SK-N-SH (cell line): Measurements from ENCODE around the gene RCCD1. TPM values are rescaled to one million over a fixed set of nuclear protein-coding genes. Genes with fewer than 3 reads are reported as not detected.

Source experiments
- CTCF ChIA-PET: fragments of 300-600, 350-600 bp; formaldehyde crosslinking; extraction: SDS; loops from one replicate; lab custom pipeline; 2021; lab: Yijun Ruan, JAX
- POLR2A ChIA-PET: fragments of 350-600 bp; sonication (Branson Sonifier 250); formaldehyde crosslinking; extraction: SDS; loops from one replicate; lab custom pipeline; 2020; ENCODE audit warnings: antibody characterized with exemption, inconsistent platforms; lab: Yijun Ruan, JAX
- DNase-seq: peaks from one replicate; pipeline ENCODE4 v3.0.0; 2012
- H2AFZ ChIP-seq: fragments of 200-600 bp; sonication (generic); 2 replicates; pipeline ENCODE4 v1.8.1; 2016; ENCODE audit warnings: antibody characterized with exemption, mild to moderate bottlenecking, low read depth
- H3F3A ChIP-seq: fragments of 200-600 bp; sonication (generic); replicated peaks from 2 replicates; pipeline ENCODE3; 2016; ENCODE audit warnings: antibody characterized with exemption, mild to moderate bottlenecking; ENCODE audit not compliant: insufficient read depth
- H3K27ac ChIP-seq, 2 experiments: fragments of 200-500 bp in 1 of 2; fragments of 200-600 bp in 1 of 2; sonication (Bioruptor generic) in 1 of 2; sonication (generic), shearing (Covaris generic) in 1 of 2; 2 replicates each; pipeline versions ENCODE4 v1.5.1 to v1.6.1; 2014 to 2016; ENCODE audit warnings: low read depth in 2 of 2, inconsistent platforms in 1 of 2, low read length in 1 of 2, mild to moderate bottlenecking in 1 of 2, mixed read lengths in 1 of 2
- H3K27me3 ChIP-seq: fragments of 200-600 bp; sonication (generic), shearing (Covaris generic); 2 replicates; pipeline ENCODE4 v1.6.1; 2016; ENCODE audit warnings: mixed run types; ENCODE audit not compliant: insufficient read depth
- H3K36me3 ChIP-seq, 2 experiments: fragments of 200-500 bp in 1 of 2; fragments of 200-600 bp in 1 of 2; sonication (Bioruptor generic) in 1 of 2; sonication (generic) in 1 of 2; replicated peaks in 1 of 2; 2 replicates each; pipeline versions ENCODE3 to v1.5.1; 2014 to 2016; ENCODE audit warnings: low read length in 1 of 2, mild to moderate bottlenecking in 1 of 2; ENCODE audit not compliant: insufficient read depth in 2 of 2, control insufficient read depth in 1 of 2
- H3K4me1 ChIP-seq, 2 experiments: fragments of 200-500 bp in 1 of 2; fragments of 200-600 bp in 1 of 2; sonication (Bioruptor generic) in 1 of 2; sonication (generic), shearing (Covaris generic) in 1 of 2; 2 replicates each; pipeline versions ENCODE4 v1.5.1 to v1.6.1; 2014 to 2016; ENCODE audit warnings: low read depth in 1 of 2, low read length in 1 of 2, mixed run types in 1 of 2; ENCODE audit not compliant: insufficient read depth in 2 of 2, control insufficient read depth in 1 of 2
- H3K4me2 ChIP-seq: fragments of 200-600 bp; sonication (generic), shearing (Covaris generic); 2 replicates; pipeline ENCODE4 v1.6.1; 2017; ENCODE audit warnings: mixed run types
- H3K4me3 ChIP-seq, 2 experiments: fragments of 200-500 bp in 1 of 2; fragments of 200-600 bp in 1 of 2; sonication (Bioruptor generic) in 1 of 2; sonication (generic), shearing (Covaris generic) in 1 of 2; 2 replicates each; pipeline versions ENCODE4 v1.5.1 to v1.8.1; 2014 to 2016; ENCODE audit warnings: low read depth in 2 of 2, inconsistent platforms in 1 of 2, low read length in 1 of 2, mild to moderate bottlenecking in 1 of 2, mixed read lengths in 1 of 2, moderate library complexity in 1 of 2
- H3K79me2 ChIP-seq: fragments of 200-600 bp; sonication (generic); 2 replicates; pipeline ENCODE4 v1.8.1; 2017; ENCODE audit warnings: mild to moderate bottlenecking; ENCODE audit not compliant: insufficient read depth
- H3K9ac ChIP-seq: fragments of 200-600 bp; sonication (generic); 2 replicates; pipeline ENCODE4 v1.6.1; 2017; ENCODE audit warnings: mixed run types
- H3K9me2 ChIP-seq: fragments of 200-600 bp; sonication (generic); 2 replicates; pipeline ENCODE4 v1.6.1; 2017; ENCODE audit warnings: mixed run types
- H3K9me3 ChIP-seq: fragments of 200-600 bp; sonication (generic); 2 replicates; pipeline ENCODE4 v1.6.1; 2017; ENCODE audit warnings: mixed run types, mild to moderate bottlenecking, moderate library complexity
- H4K20me1 ChIP-seq: fragments of 200-600 bp; sonication (generic); 2 replicates; pipeline ENCODE4 v1.6.1; 2017; ENCODE audit warnings: mild to moderate bottlenecking, mixed run types; ENCODE audit not compliant: insufficient read depth
- CHD2 ChIP-seq: fragments of 150-350 bp; IDR thresholded peaks from 2 replicates; pipeline ENCODE4 v1.6.1; 2018; ENCODE audit warnings: low read length; ENCODE audit not compliant: partially characterized antibody
- EZH2phosphoT487 ChIP-seq: fragments of 200-600 bp; sonication (generic); IDR thresholded peaks from 2 replicates; pipeline ENCODE4 v1.6.1; 2017; ENCODE audit warnings: low read depth, mixed run types, mild to moderate bottlenecking, antibody characterized with exemption, moderate library complexity, borderline replicate concordance
- FOSL2 ChIP-seq: IDR thresholded peaks from 2 replicates; pipeline ENCODE4 v1.4.0; 2012; ENCODE audit warnings: low read depth, mild to moderate bottlenecking, moderate library complexity, borderline replicate concordance
- FOXJ3 ChIP-seq: sonication (generic); formaldehyde crosslinking; IDR thresholded peaks from 2 replicates; pipeline ENCODE4 v1.5.1; 2020; ENCODE audit warnings: mild to moderate bottlenecking, missing genetic modification reagents
- FOXM1 ChIP-seq: IDR thresholded peaks from 2 replicates; pipeline ENCODE4 v1.4.0; 2012; ENCODE audit warnings: low read depth, mild to moderate bottlenecking
- GABPA ChIP-seq: IDR thresholded peaks from 2 replicates; pipeline ENCODE4 v1.4.0; 2012; ENCODE audit warnings: low read depth, mild to moderate bottlenecking
- JUND ChIP-seq: IDR thresholded peaks from 2 replicates; pipeline ENCODE4 v1.4.0; 2012
- MEF2A ChIP-seq: IDR thresholded peaks from 2 replicates; pipeline ENCODE4 v1.4.0; 2012; ENCODE audit warnings: low read depth, borderline replicate concordance
- MXI1 ChIP-seq: IDR thresholded peaks from 2 replicates; pipeline ENCODE4 v1.6.1; 2012; ENCODE audit warnings: mild to moderate bottlenecking, low read depth, low read length, improper control_type of control experiment
- NFIC ChIP-seq: IDR thresholded peaks from 2 replicates; pipeline ENCODE4 v1.4.0; 2012; ENCODE audit warnings: borderline replicate concordance
- NRF1 ChIP-seq: IDR thresholded peaks from 2 replicates; pipeline ENCODE4 v1.6.1; 2012; ENCODE audit warnings: low read depth, mild to moderate bottlenecking, low read length
- POLR2AphosphoS5 ChIP-seq: IDR thresholded peaks from 2 replicates; pipeline ENCODE4 v1.6.1; 2012; ENCODE audit warnings: low read depth, low read length
- SIN3A ChIP-seq: IDR thresholded peaks from 2 replicates; pipeline ENCODE4 v1.6.1; 2012; ENCODE audit warnings: low read depth, mild to moderate bottlenecking, low read length, moderate library complexity, borderline replicate concordance
- TAF1 ChIP-seq: IDR thresholded peaks from 2 replicates; pipeline ENCODE4 v1.6.1; 2012; ENCODE audit warnings: low read depth, mild to moderate bottlenecking, low read length, moderate library complexity, borderline replicate concordance
- TCF12 ChIP-seq: IDR thresholded peaks from 2 replicates; pipeline ENCODE4 v1.4.0; 2012
- TEAD4 ChIP-seq: IDR thresholded peaks from 2 replicates; pipeline ENCODE4 v1.4.0; 2012; ENCODE audit warnings: mild to moderate bottlenecking, borderline replicate concordance; ENCODE audit not compliant: insufficient read depth
- USF1 ChIP-seq: IDR thresholded peaks from 2 replicates; pipeline ENCODE4 v1.4.0; 2012; ENCODE audit warnings: low read depth, borderline replicate concordance
- YY1 ChIP-seq: IDR thresholded peaks from 2 replicates; pipeline ENCODE4 v1.4.0; 2012; ENCODE audit warnings: low read depth, mild to moderate bottlenecking
- WGBS: methylation state at CpG from one replicate; pipeline ENCODE4 v1.1.6; 2017; ENCODE audit warnings: low lambda C conversion rate; 5-methylcytosine and 5-hydroxymethylcytosine counted together
- polyA plus RNA-seq, 3 experiments: library from polyadenylated mRNA; depleted of rRNA; stranded (reverse); fragments of >200 nt; gene quantifications; 2 replicates each; pipeline ENCODE4 v1.2.3, GENCODE V29; 2012
- TF ChIP-seq, protein P1 (sequence below): IDR thresholded peaks from 2 replicates; pipeline ENCODE4; 2012
- TF ChIP-seq, protein P2 (sequence below): IDR thresholded peaks from 2 replicates; pipeline ENCODE4 v1.4.0; 2012; ENCODE audit warnings: low read depth

Gene RCCD1
- polyA plus RNA-seq, 1 of the 3 experiments (the other 2 are of a cell fraction): 21.2 TPM

- TF ChIP-seq, protein P1, sequence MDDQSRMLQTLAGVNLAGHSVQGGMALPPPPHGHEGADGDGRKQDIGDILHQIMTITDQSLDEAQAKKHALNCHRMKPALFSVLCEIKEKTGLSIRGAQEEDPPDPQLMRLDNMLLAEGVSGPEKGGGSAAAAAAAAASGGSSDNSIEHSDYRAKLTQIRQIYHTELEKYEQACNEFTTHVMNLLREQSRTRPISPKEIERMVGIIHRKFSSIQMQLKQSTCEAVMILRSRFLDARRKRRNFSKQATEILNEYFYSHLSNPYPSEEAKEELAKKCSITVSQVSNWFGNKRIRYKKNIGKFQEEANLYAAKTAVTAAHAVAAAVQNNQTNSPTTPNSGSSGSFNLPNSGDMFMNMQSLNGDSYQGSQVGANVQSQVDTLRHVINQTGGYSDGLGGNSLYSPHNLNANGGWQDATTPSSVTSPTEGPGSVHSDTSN: no peak
- no peak for TF ChIP-seq GABPA
- no peak for TF ChIP-seq USF1
- no peak for TF ChIP-seq TCF12
- no peak for TF ChIP-seq NFIC
- TF ChIP-seq FOXJ3 (CRISPR knock-in tag): no peak
- no peak for TF ChIP-seq NRF1
- peak; percentile 77; the same call in 1 of the 2 replicates for TF ChIP-seq SIN3A
- no peak; the same call in 1 of the 2 replicates for TF ChIP-seq MXI1
- TF ChIP-seq JUND: no peak
- TF ChIP-seq FOXM1: no peak
- no peak for TF ChIP-seq FOSL2
- TF ChIP-seq, all 33 proteins: peak for 7
These were observed 20.3 kb upstream of the RCCD1 start (continued) for GRCh38 chr15:90934256-90934948.

- under 1% methylated on average over 26 of the region's 65 CpGs for WGBS
- Histone ChIP-seq H2AFZ (peak within 1 kb of the TSS; percentile 97), H3K9me2 (no peaks in the 10 kb centered on the region), H3K9ac (peak within 1 kb of the TSS; percentile 86), H3K79me2 (peaks cover 23% of the 10 kb centered on the region), H3K27me3 (no peaks in the 10 kb centered on the region), H4K20me1 (no peaks in the 10 kb centered on the region), H3K9me3 (no peaks in the 10 kb centered on the region), H3K4me1 (peaks cover 13 to 38% of the 10 kb centered on the region in 2 experiments; a peak in 2 of 4 replicates), H3K4me2 (peak within 1 kb of the TSS; percentile 92), H3F3A (peaks cover 22% of the 10 kb centered on the region), H3K36me3 (peaks cover 15 to 33% of the 10 kb centered on the region in 2 experiments), H3K4me3 (peak within 1 kb of the TSS; percentile 81 to 96), H3K27ac (peak within 1 kb of the TSS; percentile 64 to 77; a peak in 3 of 4 replicates)
- ChIA-PET POLR2A (interaction anchor here (0.8 to 4.8 kb wide), 9 partner anchors 11 to 297 kb away, joined by 3 to 23 read pairs (median 6); partner anchors contain the start of genes BLM, MAN2A2 and RCCD1), CTCF (interaction anchor here (0.7 to 11.5 kb wide), 22 partner anchors 10 to 338 kb away, joined by 3 to 142 read pairs (median 6); partner anchors contain the start of genes MAN2A2, RCCD1 and VPS33B)
- DNase-seq: peak; percentile 98
- TF ChIP-seq TEAD4 (no peak), TAF1 (0 out of 2 replicates have a peak, but pooled peaks have one; percentile 58), MXI1 (no peak), MEF2A (no peak), EZH2phosphoT487 (no peak), SIN3A (0 out of 2 replicates have a peak, but pooled peaks have one; percentile 11), GABPA (peak; percentile 23; the same call in 1 of the 2 replicates), FOXJ3 (CRISPR knock-in tag) (peak; percentile 18; the same call in 1 of the 2 replicates), POLR2AphosphoS5 (0 out of 2 replicates have a peak, but pooled peaks have one; percentile 39), YY1 (no peak), NRF1 (peak; percentile 80), CHD2 (no peak), FOXM1 (no peak)
- TF ChIP-seq, protein P2, sequence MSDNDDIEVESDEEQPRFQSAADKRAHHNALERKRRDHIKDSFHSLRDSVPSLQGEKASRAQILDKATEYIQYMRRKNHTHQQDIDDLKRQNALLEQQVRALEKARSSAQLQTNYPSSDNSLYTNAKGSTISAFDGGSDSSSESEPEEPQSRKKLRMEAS: peak; percentile 81
These were observed 19.5 kb upstream of the RCCD1 start, which contains the start of gene UNC45A for GRCh38 chr15:90934949-90935751. UNC45A (plus strand) TSS chr15:90935285; CDS start chr15:90935325, 40 bp downstream.
